OCI-LY1 (cell line): ENCODE results near the gene TSEN15.

Source experiments
- H2AFZ ChIP-seq: fragments of 200-600 bp; sonication (generic), shearing (Covaris generic); 2 replicates; pipeline ENCODE4 v1.6.0; 2014; ENCODE audit warnings: antibody characterized with exemption, mild to moderate bottlenecking, low read length
- H3F3A ChIP-seq: fragments of 200-600 bp; sonication (generic), shearing (Covaris generic); 2 replicates; pipeline ENCODE4 v1.6.0; 2014; ENCODE audit warnings: mild to moderate bottlenecking, antibody characterized with exemption, low read length, moderate library complexity; ENCODE audit not compliant: insufficient read depth
- H3K27ac ChIP-seq: fragments of 200-600 bp; sonication (generic); 2 replicates; pipeline ENCODE4 v1.5.1; 2014; ENCODE audit warnings: low read length, mixed run types, mild to moderate bottlenecking, low read depth; ENCODE audit not compliant: poor library complexity, severe bottlenecking
- H3K27me3 ChIP-seq: fragments of 200-600 bp; sonication (generic); 2 replicates; pipeline ENCODE4 v1.6.0; 2014; ENCODE audit warnings: antibody characterized with exemption, mild to moderate bottlenecking, low read length, moderate library complexity; ENCODE audit not compliant: insufficient read depth
- H3K36me3 ChIP-seq: fragments of 200-600 bp; sonication (generic); 2 replicates; pipeline ENCODE4 v1.6.1; 2014; ENCODE audit warnings: mild to moderate bottlenecking, antibody characterized with exemption, low read length, moderate library complexity, mixed read lengths; ENCODE audit not compliant: insufficient read depth
- H3K4me1 ChIP-seq: fragments of 200-600 bp; sonication (generic); 2 replicates; pipeline ENCODE4 v1.5.1; 2014; ENCODE audit warnings: mild to moderate bottlenecking, low read length, moderate library complexity; ENCODE audit not compliant: insufficient read depth, severe bottlenecking
- H3K4me2 ChIP-seq: fragments of 200-600 bp; sonication (generic), shearing (Covaris generic); 2 replicates; pipeline ENCODE4 v1.6.1; 2014; ENCODE audit warnings: low read length
- H3K4me3 ChIP-seq: fragments of 200-600 bp; sonication (generic); 2 replicates; pipeline ENCODE4 v1.5.1; 2014; ENCODE audit warnings: low read length, low read depth, mild to moderate bottlenecking, mixed read lengths; ENCODE audit not compliant: poor library complexity, severe bottlenecking
- H3K79me2 ChIP-seq: fragments of 200-600 bp; shearing (Covaris generic); 2 replicates; pipeline ENCODE4 v1.6.1; 2016; ENCODE audit warnings: mixed run types, low read length, mixed read lengths; ENCODE audit not compliant: insufficient read depth
- H3K9ac ChIP-seq: fragments of 200-600 bp; sonication (generic), shearing (Covaris generic); 2 replicates; pipeline ENCODE4 v1.6.1; 2014; ENCODE audit warnings: mild to moderate bottlenecking, low read length, mixed read lengths
- H3K9me2 ChIP-seq: fragments of 200-600 bp; sonication (generic), shearing (Covaris generic); 2 replicates; pipeline ENCODE4 v1.6.1; 2014; ENCODE audit warnings: low read depth, mild to moderate bottlenecking, low read length, mixed read lengths
- H3K9me3 ChIP-seq: fragments of 200-600 bp; shearing (Covaris generic); 2 replicates; pipeline ENCODE4 v1.6.1; 2014; ENCODE audit warnings: low read length, mixed read lengths
- H4K20me1 ChIP-seq: fragments of 200-600 bp; sonication (generic), shearing (Covaris generic); 2 replicates; pipeline ENCODE4 v1.6.0; 2016; ENCODE audit warnings: mild to moderate bottlenecking, low read length; ENCODE audit not compliant: insufficient read depth
- EZH2 ChIP-seq: fragments of 200-600 bp; sonication (generic), shearing (Covaris generic); IDR thresholded peaks from 2 replicates; pipeline ENCODE4 v1.8.0; 2017; ENCODE audit warnings: borderline replicate concordance, mixed run types, mild to moderate bottlenecking, antibody characterized with exemption, low read length, moderate library complexity, mixed read lengths
- TF ChIP-seq, protein P1 (sequence below): fragments of 200-600 bp; sonication (generic), shearing (Covaris generic); IDR thresholded peaks from 2 replicates; pipeline ENCODE4 v1.5.1; 2017; ENCODE audit warnings: mild to moderate bottlenecking, antibody characterized with exemption, low read length, moderate library complexity, mixed read lengths

Gene TSEN15

GRCh38 chr1:184048561-184049240 lies 2.8 kb upstream of the TSEN15 start:
- Histone ChIP-seq H3K79me2 (no peaks in the 10 kb centered on the region), H3K36me3 (no peaks in the 10 kb centered on the region; the same call in 1 of the 2 replicates), H3K9ac (no peak overlapping the region), H3K9me2 (no peaks in the 10 kb centered on the region), H3K9me3 (no peaks in the 10 kb centered on the region), H3K4me2 (no peak overlapping the region), H3K4me3 (no peak overlapping the region), H3K27ac (no peak overlapping the region), H3K27me3 (no peaks in the 10 kb centered on the region), H4K20me1 (no peaks in the 10 kb centered on the region), H3F3A (no peaks in the 10 kb centered on the region), H3K4me1 (peaks cover 23% of the 10 kb centered on the region), H2AFZ (no peak overlapping the region)
- TF ChIP-seq EZH2: no peak
- TF ChIP-seq, protein P1, sequence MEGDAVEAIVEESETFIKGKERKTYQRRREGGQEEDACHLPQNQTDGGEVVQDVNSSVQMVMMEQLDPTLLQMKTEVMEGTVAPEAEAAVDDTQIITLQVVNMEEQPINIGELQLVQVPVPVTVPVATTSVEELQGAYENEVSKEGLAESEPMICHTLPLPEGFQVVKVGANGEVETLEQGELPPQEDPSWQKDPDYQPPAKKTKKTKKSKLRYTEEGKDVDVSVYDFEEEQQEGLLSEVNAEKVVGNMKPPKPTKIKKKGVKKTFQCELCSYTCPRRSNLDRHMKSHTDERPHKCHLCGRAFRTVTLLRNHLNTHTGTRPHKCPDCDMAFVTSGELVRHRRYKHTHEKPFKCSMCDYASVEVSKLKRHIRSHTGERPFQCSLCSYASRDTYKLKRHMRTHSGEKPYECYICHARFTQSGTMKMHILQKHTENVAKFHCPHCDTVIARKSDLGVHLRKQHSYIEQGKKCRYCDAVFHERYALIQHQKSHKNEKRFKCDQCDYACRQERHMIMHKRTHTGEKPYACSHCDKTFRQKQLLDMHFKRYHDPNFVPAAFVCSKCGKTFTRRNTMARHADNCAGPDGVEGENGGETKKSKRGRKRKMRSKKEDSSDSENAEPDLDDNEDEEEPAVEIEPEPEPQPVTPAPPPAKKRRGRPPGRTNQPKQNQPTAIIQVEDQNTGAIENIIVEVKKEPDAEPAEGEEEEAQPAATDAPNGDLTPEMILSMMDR: no peak

GRCh38 chr1:184049291-184049690 lies 2.2 kb upstream of the TSEN15 start:
- peaks cover 26% of the 10 kb centered on the region for H3K4me1 ChIP-seq

DNA sequence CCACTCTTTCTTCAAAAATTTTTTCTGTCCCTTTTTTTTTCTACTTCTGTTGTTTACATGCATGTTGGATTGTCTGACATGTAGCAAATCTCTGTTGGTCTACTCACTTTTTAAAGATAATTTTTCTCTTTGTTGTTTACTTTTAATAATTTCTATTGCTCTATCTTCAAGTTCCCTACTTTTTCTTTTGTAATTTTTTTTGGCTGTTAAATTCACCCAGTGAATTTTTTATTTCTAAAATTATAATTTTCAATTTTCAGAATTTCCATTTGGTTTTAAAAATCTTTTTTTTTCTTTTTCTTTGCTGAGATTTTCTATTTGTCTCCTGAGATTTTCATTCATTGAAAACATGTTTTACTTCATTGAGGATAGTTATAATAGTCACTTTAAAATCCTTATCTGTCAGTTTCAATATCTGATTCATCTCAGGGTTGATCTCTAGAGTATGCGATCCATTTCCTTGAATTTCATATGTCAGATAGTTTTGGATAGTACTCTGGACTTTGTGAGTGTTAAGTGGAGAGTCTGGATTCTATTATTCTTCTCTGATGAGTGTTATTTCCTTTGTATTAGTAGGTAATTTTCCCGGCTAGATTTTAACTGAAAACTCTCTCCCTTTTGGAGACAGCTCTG lies 1.6 kb upstream of the TSEN15 start:
- TF ChIP-seq, protein P1: no peak
- TF ChIP-seq EZH2: no peak
- H3K9ac ChIP-seq: no peak overlapping the region
- no peak overlapping the region for H2AFZ ChIP-seq
- no peak overlapping the region for H3K4me3 ChIP-seq
- H3K27me3 ChIP-seq: no peaks in the 10 kb centered on the region
- H3K79me2 ChIP-seq: no peaks in the 10 kb centered on the region
- H3K27ac ChIP-seq: no peak overlapping the region
- no peaks in the 10 kb centered on the region for H3F3A ChIP-seq
- H3K9me2 ChIP-seq: no peaks in the 10 kb centered on the region
- peaks cover 26% of the 10 kb centered on the region for H3K4me1 ChIP-seq
- H3K36me3 ChIP-seq: peaks cover 7% of the 10 kb centered on the region
- H3K4me2 ChIP-seq: no peak overlapping the region
- no peaks in the 10 kb centered on the region for H3K9me3 ChIP-seq
- H4K20me1 ChIP-seq: no peaks in the 10 kb centered on the region

More at GRCh38 chr1:184049291-184049690, 2.2 kb upstream of the TSEN15 start:
- Histone ChIP-seq H3F3A (no peaks in the 10 kb centered on the region), H3K4me2 (no peak overlapping the region), H3K27ac (no peak overlapping the region), H2AFZ (no peak overlapping the region), H3K79me2 (no peaks in the 10 kb centered on the region), H3K9me3 (no peaks in the 10 kb centered on the region), H3K9me2 (no peaks in the 10 kb centered on the region), H3K9ac (no peak overlapping the region), H3K27me3 (no peaks in the 10 kb centered on the region), H3K36me3 (peaks cover under 1% of the 10 kb centered on the region), H4K20me1 (no peaks in the 10 kb centered on the region), H3K4me3 (no peak overlapping the region)
- no peak for TF ChIP-seq EZH2
- TF ChIP-seq, protein P1: no peak
